Natural killer cell (primary cell): ENCODE results near the gene TNFRSF17. TPM values are rescaled to one million over a fixed set of nuclear protein-coding genes. Genes with fewer than 3 reads are reported as not detected.

Source experiments
- ATAC-seq, 3 donors: fragments of 150-1000 bp in 2 of 3; fragments of 200-7000 bp in 1 of 3; cut with Tn5 transposase; 1 replicate in 1 of 3; 2 replicates in 2 of 3; pipeline ENCODE4 v1.10.0; 2021; ENCODE audit warnings: mild to moderate bottlenecking in 2 of 3, moderate library complexity in 2 of 3
- DNase-seq, 2 donors: peaks; one replicate each; pipeline versions ENCODE4 v3.0.0 to v3.0.0-alpha.2; 2013 to 2021; ENCODE audit warnings: mixed read lengths in 1 of 2
- H3K27ac ChIP-seq: one replicate; pipeline ENCODE4 v1.5.1; 2013; ENCODE audit warnings: mild to moderate bottlenecking, low read length
- H3K27me3 ChIP-seq: one replicate; pipeline ENCODE4 v1.6.1; 2013; ENCODE audit warnings: low read length; ENCODE audit not compliant: control insufficient read depth, insufficient read depth
- H3K36me3 ChIP-seq: one replicate; pipeline ENCODE4 v1.6.1; 2013; ENCODE audit warnings: low read length; ENCODE audit not compliant: control insufficient read depth, insufficient read depth
- H3K4me1 ChIP-seq: one replicate; pipeline ENCODE4 v1.6.1; 2013; ENCODE audit warnings: low read length; ENCODE audit not compliant: control insufficient read depth, insufficient read depth
- H3K4me3 ChIP-seq: one replicate; pipeline ENCODE4 v1.5.1; 2013; ENCODE audit warnings: low read length
- H3K9me3 ChIP-seq: one replicate; pipeline ENCODE4 v1.6.1; 2013; ENCODE audit warnings: low read length; ENCODE audit not compliant: control insufficient read depth, insufficient read depth
- H3K27ac Mint-ChIP-seq, 2 donors: one replicate each; pipeline ENCODE4 v1.8.0; 2022; ENCODE audit warnings: mild to moderate bottlenecking in 2 of 2, mixed read lengths in 2 of 2, moderate library complexity in 1 of 2
- H3K27me3 Mint-ChIP-seq, 2 donors: one replicate each; pipeline ENCODE4 v1.8.0; 2022; ENCODE audit warnings: low read depth in 2 of 2, mixed read lengths in 2 of 2
- H3K36me3 Mint-ChIP-seq: one replicate; pipeline ENCODE4 v1.8.0; 2022; ENCODE audit warnings: mixed read lengths
- H3K4me1 Mint-ChIP-seq, 2 donors: one replicate each; pipeline ENCODE4 v1.8.0; 2022; ENCODE audit warnings: mixed read lengths in 2 of 2
- H3K4me3 Mint-ChIP-seq: one replicate; pipeline ENCODE4 v1.8.0; 2022; ENCODE audit warnings: mild to moderate bottlenecking, moderate library complexity, mixed read lengths
- H3K9me3 Mint-ChIP-seq, 2 donors: one replicate each; pipeline ENCODE4 v1.8.0; 2022; ENCODE audit warnings: mixed read lengths in 2 of 2
- CTCF ChIP-seq: fragments of 200-600 bp; IDR thresholded peaks from one replicate; pipeline ENCODE4 v1.8.0; 2022; ENCODE audit warnings: antibody characterized with exemption
- WGBS: methylation state at CpG from one replicate; pipeline ENCODE4 v1.1.7; 2013; ENCODE audit warnings: missing lambda C conversion rate; ENCODE audit not compliant: insufficient coverage; 5-methylcytosine and 5-hydroxymethylcytosine counted together
- intact Hi-C: fragments of 100-400 bp; cut with micrococcal nuclease; formaldehyde crosslinking; loops from one replicate; pipeline ENCODE4 v1.14.2; 2022
- total RNA-seq, 4 donors: library from RNA; stranded (reverse); fragments of 120-200 nt in 1 of 4; gene quantifications; one replicate each; pipeline versions ENCODE4 v1.2.3 to v1.2.4, GENCODE V29; 2013 to 2022

Gene TNFRSF17
- total RNA-seq, 3 donors from 2014 or later (not counting 1 experiment from before 2014, with no cell fraction given) = 6.6 TPM; not detected in 2

GRCh38 chr16:12009922-12010321, 44.9 kb downstream of the TNFRSF17 start:
- Mint-ChIP-seq H3K36me3 (no peaks in the 10 kb centered on the region), H3K27ac (no peak overlapping the region), H3K9me3 (no peaks in the 10 kb centered on the region), H3K27me3 (no peaks in the 10 kb centered on the region), H3K4me3 (no peak overlapping the region), H3K4me1 (peaks cover 0 to 4% of the 10 kb centered on the region in 2 donors)
- no peak for ATAC-seq
- H3K4me1 ChIP-seq = peaks cover 6% of the 10 kb centered on the region
- no peak overlapping the region for H3K27ac ChIP-seq
- TF ChIP-seq CTCF = no peak
- WGBS = 100% methylated on average over 1 of the region's 2 CpGs
- no peak overlapping the region for H3K4me3 ChIP-seq
- H3K27me3 ChIP-seq = no peaks in the 10 kb centered on the region
- H3K36me3 ChIP-seq = peaks cover 4% of the 10 kb centered on the region
- DNase-seq = no peak
- intact Hi-C loops = no loop called here
- H3K9me3 ChIP-seq = no peaks in the 10 kb centered on the region

DNA sequence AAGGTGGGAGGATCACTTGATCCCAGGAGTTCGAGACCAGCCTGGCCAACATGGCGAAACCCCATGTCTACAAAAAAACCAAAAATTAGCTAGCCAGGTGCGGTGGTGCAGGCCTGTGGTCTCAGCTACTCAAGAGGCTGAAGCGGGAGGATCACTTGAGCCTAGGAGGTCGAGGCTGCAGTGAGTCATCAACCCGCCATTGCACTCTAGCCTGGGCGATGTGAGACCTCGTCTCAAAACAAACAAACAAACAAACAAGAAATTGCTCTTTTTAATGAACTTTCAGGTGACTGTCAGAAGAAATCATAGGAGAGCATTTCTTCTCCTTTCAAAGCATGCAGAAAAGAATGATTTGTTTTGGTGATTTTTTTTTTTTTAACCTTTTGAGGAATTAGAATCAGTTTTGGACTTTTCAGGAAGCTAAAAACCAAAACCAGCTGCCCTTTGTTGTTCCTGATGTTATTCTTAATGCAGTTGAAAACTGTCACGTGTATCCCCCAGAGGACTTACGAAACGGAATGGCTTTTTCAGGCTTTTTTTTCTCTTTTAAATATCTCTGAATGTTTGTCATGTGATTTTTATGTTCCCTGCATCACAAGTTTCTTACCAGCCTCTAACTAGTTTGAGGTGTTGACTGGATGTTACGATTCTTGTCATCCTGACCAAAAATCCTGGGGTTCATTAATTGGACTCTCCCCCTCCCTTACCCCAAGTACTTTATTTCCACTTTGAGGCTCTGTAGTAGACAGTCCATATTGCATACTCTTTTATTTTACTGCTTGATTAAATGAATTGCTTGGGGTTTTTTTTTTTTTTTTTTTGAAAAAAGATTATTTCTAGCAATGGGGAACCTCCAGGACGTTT, 45.6 kb downstream of the TNFRSF17 start:
- 70% methylated on average over 11 of the region's 13 CpGs for WGBS
- intact Hi-C loops = no loop called here
- TF ChIP-seq CTCF = no peak
- Histone ChIP-seq H3K9me3 (no peaks in the 10 kb centered on the region), H3K27ac (no peak overlapping the region), H3K4me1 (peaks cover 6% of the 10 kb centered on the region), H3K36me3 (no peaks in the 10 kb centered on the region), H3K27me3 (no peaks in the 10 kb centered on the region), H3K4me3 (no peak overlapping the region)
- Mint-ChIP-seq H3K4me3 (no peak overlapping the region), H3K36me3 (no peaks in the 10 kb centered on the region), H3K9me3 (no peaks in the 10 kb centered on the region), H3K27me3 (no peaks in the 10 kb centered on the region), H3K4me1 (peaks cover 0 to 4% of the 10 kb centered on the region in 2 donors), H3K27ac (no peak overlapping the region)
- DNase-seq (peak in 1 of 2 donors; percentile 18), ATAC-seq (no peak)

DNA sequence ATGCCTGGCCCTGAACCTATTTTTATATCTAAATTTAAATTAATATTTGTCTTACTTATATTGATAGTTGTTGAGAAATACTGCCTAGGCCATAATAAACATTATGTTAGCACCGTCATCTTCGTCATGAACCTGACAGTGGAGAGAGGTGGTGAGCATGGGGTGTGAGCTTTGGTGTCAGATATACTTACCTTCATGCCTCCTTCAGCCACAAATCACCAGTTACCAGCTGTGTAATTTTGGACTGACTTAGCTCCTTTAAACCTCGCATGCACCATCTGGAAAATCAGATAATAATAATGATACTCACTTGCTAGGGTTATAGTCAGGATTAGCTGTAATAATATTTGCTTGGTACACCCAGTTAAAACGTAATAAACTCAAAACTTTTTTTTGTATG, 46.6 kb downstream of the TNFRSF17 start:
- no peaks in the 10 kb centered on the region for H3K36me3 Mint-ChIP-seq
- no peaks in the 10 kb centered on the region for H3K36me3 ChIP-seq
- no peaks in the 10 kb centered on the region for H3K9me3 Mint-ChIP-seq
- no peak overlapping the region for H3K4me3 Mint-ChIP-seq
- intact Hi-C loops = no loop called here
- H3K27ac ChIP-seq = no peak overlapping the region
- no peaks in the 10 kb centered on the region for H3K27me3 Mint-ChIP-seq
- H3K9me3 ChIP-seq = no peaks in the 10 kb centered on the region
- no peak overlapping the region for H3K4me3 ChIP-seq
- H3K27me3 ChIP-seq = no peaks in the 10 kb centered on the region
- no peak for TF ChIP-seq CTCF
- peaks cover 0 to 4% of the 10 kb centered on the region in 2 donors for H3K4me1 Mint-ChIP-seq
- no peak overlapping the region for H3K27ac Mint-ChIP-seq
- no peak for ATAC-seq
- DNase-seq = no peak
- no CpG with 5 or more reads among the region's 4 CpGs for WGBS
- peaks cover 6% of the 10 kb centered on the region for H3K4me1 ChIP-seq
